Erythroblast (primary cell): ENCODE data around the gene SUV39H2.
"Not testable (repeated sequence)": the region's sequence is repeated elsewhere in the genome, so short reads cannot be mapped to it uniquely, and the experiment has no call there.

Source experiments
- DNase-seq, 2 experiments: peaks; one replicate each; lab custom pipeline; 2025; lab: John Stamatoyannopoulos, UW
- GATA1 ChIP-seq: IDR thresholded peaks from 2 replicates; pipeline ENCODE4 v1.6.1; 2011; ENCODE audit warnings: low read depth, mild to moderate bottlenecking, control low read depth, low read length, moderate library complexity
- POLR2A ChIP-seq: IDR thresholded peaks from 2 replicates; pipeline ENCODE4 v1.6.1; 2011; ENCODE audit warnings: mild to moderate bottlenecking, low read length

Gene SUV39H2

GRCh38 chr10:14936584-14936983, 57.9 kb downstream of the SUV39H2 start:
- no peak for DNase-seq
- TF ChIP-seq POLR2A (no peak), GATA1 (no peak)

GRCh38 chr10:14938971-14939370, 60.3 kb downstream of the SUV39H2 start:
- DNase-seq, result not testable (repeated sequence)

- not testable (repeated sequence) for DNase-seq
Observed at GRCh38 chr10:14942147-14942949, 63.7 kb downstream of the SUV39H2 start.

- DNase-seq, result not testable (repeated sequence)
Observed at GRCh38 chr10:14942950-14943338, 64.3 kb downstream of the SUV39H2 start.

GRCh38 chr10:14945108-14945507, 66.4 kb downstream of the SUV39H2 start:
- no peak for DNase-seq
- no peak for TF ChIP-seq POLR2A
- TF ChIP-seq GATA1, result no peak

GRCh38 chr10:14947268-14947667, 68.6 kb downstream of the SUV39H2 start:
- TF ChIP-seq GATA1 (no peak), POLR2A (no peak)
- no peak for DNase-seq

- DNase-seq, result no peak
- TF ChIP-seq GATA1 (no peak), POLR2A (no peak)
Observed at GRCh38 chr10:14949291-14949690, 70.6 kb downstream of the SUV39H2 start.

- DNase-seq, result no peak
- no peak for TF ChIP-seq GATA1
- TF ChIP-seq POLR2A, result no peak
Observed at GRCh38 chr10:14952851-14953423, 74.3 kb downstream of the SUV39H2 start.

GRCh38 chr10:14953424-14954000, 74.8 kb downstream of the SUV39H2 start:
- no peak for TF ChIP-seq POLR2A
- TF ChIP-seq GATA1, result no peak
- peak; percentile 63 to 74 for DNase-seq
